ENCODE results near the gene USP48.
"Not testable (repeated sequence)": the region's sequence is repeated elsewhere in the genome, so short reads cannot be mapped to it uniquely, and the experiment has no call there.

The USP48 gene

DNA sequence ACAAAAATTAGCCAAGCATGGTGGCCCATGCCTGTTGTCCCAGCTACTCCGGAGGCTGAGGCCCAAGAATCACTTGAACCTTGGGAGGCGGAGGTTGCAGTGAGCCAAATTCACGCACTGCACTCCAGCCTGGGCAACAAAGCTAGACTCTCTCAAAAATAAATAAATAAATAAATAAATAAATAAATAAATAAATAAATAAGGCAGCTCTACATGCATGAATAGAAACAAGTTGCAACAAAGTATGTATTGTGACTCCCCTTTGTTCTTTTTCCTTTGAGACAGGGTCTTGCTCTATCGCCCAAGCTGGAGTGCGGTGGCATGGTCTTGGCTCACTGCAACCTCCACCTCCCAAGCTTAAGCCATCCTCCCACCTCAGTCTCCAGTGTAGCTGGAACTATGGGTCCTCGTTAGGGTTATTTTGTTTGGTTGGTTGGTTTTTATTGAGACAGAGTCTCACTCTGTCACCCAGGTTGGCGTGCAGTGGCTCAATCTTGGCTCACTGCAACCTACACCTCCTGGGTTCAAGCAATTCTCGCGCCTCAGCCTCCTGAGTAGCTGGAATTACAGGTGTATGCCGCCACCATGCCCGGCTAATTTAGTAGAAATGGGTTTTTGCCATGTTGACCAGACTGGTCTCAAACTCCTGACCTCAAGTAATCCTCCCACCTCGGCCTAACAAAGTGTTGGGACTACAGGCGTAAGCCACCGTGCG, 8.0 kb downstream of the USP48 start:
- no peak for DNase-seq (ENCODE audit: low read depth)

DNA sequence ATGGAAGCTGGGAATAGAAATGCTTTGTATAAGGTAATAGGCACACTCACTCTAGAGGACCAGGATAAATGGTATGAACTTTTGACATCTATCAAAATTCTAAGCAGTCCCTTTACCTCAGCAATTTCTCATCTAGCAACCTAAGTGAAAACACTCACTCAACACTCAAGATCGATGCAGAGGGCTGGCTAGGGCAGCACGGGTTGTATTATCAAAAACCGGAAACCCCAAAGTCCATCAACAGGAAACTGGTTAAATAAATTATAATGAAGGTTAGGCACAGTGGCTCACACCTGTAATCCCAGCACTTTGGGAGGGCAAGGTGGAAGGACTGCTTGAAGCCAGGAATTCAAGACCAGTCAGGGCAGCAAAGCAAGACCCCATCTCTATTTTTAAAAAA, 9.4 kb downstream of the USP48 start:
- no peak for DNase-seq (ENCODE audit: low read depth)

DNA sequence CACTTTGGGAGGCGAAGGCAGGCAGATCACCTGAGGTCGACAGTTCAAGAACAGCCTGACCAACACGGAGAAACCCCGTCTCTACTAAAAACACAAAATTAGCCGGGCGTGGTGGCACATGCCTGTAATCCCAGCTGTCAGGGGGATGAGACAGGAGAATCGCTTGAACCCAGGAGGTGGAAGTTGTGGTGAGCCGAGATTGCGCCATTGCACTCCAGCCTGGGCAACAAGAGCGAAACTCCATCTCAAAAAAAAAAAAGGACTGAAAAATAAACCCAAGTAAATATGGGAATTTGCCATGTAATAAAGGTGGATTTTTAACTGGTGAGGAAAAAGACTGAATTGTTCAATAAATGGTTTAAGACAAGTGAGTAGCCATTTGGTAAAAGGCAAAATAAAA, 11.3 kb downstream of the USP48 start:
- not testable (repeated sequence) for DNase-seq (ENCODE audit: low read depth)

DNA sequence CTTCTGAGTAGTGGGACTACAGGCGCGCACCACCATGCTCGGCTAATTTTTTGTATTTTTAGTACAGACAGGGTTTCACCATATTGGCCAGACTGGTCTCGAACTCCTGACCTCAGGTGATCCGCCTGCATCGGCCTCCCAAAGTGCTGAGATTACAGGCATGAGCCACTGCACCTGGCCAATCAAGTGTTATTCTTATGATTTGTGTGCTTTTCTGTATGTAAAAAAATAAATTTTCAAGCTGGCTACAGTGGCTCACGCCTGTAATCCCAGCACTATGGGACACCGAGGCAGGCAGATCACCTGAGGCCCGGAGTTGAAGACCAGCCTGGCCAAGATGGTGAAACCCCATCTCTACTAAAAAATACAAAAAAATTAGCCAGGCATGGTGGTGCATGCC, 12.3 kb downstream of the USP48 start:
- not testable (repeated sequence) for DNase-seq (ENCODE audit: low read depth)

DNA sequence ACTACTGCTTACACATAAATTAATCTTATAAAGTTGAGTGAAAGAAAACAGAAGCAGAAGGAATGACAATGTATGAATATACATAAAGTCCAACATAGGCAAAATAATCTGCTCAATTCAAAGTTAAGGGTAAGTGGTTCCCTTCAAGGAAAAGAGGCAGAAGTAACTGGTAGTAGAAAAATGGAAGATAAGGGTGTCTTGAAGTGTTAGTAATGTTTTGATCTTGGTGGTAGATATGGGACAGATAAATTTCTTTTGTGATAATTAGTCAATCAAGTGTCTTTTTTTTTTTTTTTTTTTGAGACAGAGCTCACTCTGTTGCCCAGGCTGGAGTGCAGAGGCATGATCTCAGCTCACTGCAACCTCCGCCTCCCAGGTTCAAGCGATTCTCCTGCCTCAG, 12.7 kb downstream of the USP48 start:
- DNase-seq (ENCODE audit: low read depth): no peak

DNA sequence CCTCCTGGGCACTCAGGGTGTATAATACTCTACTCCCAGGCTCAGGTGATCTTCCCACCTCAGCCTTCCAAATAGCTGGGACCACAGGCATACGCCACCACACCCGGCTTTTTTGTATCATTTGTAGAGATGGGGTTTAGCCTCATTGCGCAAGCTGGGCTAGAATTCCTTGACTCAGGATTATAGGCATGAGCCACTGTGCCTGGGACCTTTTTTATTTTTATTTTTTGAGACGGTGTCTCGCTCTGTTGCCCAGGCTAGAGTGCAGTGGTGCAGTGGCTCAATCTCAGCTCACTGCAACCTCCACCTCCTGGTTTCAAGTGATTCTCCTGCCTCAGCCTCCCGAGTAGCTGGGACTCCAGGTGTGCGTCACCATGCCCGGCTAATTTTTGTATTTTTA, 15.8 kb downstream of the USP48 start:
- not testable (repeated sequence) for DNase-seq (ENCODE audit: low read depth)

DNA sequence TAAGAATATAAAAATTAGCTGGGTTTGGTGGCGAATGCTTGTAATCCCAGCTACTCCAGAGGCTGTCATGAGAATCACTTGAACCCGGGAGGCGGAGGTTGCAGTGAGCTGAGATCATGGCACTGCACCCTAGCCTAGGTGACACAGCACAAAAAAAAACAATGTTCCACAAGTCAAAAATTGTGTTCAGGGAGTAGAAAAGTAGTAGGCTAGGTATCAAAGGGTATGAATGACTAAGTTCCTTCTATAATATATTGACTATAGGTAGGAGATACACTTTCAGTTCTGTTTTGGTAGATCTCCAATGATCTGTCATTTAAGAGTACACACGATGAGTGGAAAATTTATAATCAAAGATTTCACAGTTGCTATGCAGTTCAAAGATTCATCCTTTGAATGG, 16.7 kb downstream of the USP48 start:
- no peak for DNase-seq (ENCODE audit: low read depth)

DNA sequence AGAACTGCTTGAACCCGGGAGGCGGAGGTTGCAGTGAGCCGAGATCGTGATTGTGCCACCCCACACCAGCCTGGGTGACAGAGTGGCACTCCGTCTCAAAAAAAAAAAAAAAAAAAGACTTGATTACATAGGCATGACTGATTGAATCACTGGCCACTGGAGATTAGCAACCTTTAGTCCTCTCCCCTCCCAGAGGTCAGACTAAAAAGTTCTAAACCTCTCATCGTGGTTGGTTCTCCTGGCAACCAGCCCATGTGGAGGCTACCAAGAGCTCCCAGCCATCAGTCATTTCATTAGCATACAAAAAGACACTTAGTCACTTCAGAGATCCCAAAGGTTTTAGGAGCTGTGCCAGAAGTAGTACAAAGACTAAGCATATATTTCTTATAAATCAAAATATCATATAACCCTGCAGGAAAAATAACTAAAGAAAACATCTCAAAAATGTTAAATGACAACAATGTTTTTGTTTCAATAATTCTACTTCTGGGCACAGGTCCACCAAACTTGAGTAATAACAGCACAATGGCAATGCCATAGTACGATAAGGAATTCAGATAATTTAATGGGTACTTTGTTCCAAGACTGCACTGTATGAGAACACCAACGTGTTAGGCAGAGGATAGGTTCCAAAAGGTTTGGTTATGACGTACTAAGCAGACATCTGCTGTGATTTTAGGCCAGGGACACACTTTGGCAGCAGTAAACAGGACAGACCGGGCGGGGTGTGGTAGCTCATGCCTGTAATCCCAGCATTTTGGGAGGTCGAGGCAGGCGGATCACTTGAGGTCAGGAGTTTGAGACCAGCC, 18.1 kb downstream of the USP48 start:
- peak; percentile 95 for DNase-seq (ENCODE audit: low read depth)

DNA sequence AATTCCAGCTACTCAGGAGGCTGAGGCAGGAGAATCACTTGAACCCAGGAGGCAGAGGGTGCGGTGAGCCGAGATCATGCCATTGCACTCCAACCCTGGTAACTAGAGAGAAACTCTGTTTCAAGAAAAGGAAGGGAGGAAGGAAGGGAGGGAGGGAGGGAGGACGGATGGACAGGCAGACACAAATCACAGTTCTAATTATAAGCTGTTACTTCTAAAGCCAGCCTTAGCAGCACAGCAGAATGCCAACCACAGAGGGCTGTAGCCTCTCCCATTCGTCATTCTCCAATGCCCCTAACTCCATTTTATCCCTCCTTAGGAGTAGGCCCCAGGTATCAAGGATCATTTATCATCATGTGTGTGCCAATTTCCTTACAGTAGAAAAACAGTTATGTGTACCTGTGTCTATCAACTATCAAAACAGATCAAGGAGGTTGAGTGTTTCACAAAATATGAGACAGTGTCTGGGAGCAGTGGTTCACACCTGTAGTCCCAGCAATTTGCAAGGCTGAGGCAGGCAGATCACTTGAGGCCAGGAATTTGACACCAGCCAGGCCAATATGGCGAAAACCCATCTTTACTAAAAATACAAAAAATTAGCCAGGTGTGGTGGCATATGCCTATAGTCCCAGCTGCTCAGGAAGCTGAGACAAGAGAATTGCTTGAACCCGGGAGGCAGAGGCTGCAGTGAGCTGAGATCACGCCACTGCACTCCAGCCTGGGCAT, 19.1 kb downstream of the USP48 start:
- DNase-seq (ENCODE audit: low read depth): no peak

DNA sequence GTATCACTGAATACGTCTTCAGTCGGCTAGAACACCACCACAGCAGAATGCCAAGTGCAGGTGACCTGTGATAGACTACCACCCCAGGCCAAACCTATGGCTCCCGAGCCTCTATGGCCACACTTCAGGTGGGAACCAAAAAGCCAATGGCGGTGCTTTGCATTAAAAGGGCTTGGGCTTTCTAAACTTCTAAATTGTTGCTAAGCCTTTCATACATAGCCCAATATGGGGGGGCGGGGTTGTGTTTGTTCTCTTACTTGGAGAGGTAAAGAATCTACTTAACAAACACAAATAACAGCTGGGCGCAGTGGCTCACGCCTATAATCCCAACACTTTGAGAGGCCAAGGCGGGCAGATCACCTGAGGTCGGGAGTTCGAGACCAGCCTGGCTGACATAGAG, 19.7 kb downstream of the USP48 start:
- no peak for DNase-seq (ENCODE audit: low read depth)

DNA sequence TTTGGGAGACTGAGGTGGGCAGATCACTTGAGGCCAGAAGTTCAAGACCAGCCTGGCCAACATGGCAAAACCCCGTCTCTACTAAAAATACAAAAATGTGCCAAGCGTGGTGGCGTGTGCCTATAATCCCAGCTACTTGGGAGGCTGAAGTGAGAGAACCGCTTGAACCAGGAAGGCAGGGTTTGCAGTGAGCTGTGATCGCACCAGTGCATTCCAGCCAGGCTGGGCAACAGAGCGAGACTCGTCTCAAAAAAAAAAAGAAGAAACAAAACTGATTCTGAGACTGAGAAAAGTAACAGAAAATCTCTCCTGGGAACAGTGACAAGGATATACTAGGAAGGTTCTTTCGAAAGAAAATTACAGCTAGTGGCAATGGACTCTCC, 20.9 kb downstream of the USP48 start:
- DNase-seq (ENCODE audit: low read depth): no peak

DNA sequence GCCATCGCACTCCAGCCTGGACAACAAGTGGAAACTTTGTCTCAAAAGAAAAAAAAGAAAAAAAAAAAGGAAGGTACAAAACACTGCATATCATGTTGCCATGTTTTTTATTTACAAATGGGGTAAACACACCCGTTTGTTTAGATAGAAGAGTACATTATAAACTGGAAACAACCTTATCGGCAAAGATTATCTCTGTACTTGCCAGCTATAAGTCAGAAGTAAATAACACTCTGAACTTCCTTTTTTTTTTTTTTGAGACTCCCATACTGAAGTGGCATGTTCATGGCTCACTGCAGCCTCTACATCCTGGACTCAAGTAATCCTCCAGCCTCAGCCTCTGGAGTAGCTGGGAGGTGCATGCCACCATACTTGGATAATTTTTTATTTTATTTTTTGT, 21.9 kb downstream of the USP48 start:
- DNase-seq (ENCODE audit: low read depth): no peak

DNA sequence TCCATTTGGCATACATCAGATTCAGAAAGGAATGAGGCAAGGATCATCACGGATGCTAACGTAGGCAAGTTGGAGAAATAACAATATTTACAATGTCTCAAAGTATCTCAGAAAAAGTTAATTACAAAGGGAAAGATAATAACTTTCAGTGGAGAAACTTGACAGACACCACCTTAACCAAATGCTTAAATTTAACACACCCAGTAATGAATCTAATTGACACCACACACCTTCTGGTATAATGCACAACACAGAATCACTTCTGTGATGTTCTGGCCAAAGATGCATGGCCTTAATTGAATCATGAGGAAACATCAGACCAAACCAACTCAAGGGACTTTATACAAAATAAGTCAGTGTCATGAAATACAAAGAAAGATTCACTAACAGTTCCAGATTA, 23.1 kb downstream of the USP48 start:
- DNase-seq (ENCODE audit: low read depth): no peak

DNA sequence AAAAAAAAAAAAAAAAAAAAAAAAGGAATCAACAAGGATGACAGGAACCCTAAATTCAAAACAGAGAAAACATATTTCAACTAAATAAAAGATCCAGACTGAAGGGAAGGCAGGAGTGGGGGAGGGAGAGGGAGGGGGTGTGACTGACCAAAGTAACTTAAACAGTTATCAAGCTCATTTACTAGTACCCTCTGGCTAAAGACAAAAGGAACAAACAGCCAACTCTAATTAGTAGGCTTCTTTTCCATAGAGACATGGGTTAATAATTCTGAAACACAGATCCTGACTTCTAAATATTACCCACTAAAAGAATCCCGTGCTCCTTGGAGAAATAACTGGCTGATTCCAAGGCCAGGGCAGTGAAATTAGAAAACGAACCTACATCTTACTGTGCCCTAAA, 23.8 kb downstream of the USP48 start:
- no peak for DNase-seq (ENCODE audit: low read depth)

DNA sequence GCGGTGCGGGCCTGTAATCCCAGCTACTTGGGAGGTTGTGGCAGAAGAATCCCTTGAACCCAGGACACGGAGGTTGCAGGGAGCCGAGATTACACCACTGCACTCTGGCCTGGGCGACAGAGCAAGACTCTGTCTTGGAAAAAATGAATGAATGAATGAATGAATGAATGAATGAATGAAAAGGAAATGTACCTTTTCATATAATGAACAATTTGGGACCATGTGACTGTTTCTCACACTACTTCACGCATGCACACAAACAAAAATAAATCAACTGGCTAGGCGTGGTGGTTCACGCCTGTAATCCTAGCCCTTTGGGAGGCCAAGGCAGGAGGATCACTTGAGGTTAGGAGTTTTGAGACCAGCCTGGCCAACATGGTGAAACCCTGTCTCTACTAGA, 24.3 kb downstream of the USP48 start:
- DNase-seq (ENCODE audit: low read depth): no peak

DNA sequence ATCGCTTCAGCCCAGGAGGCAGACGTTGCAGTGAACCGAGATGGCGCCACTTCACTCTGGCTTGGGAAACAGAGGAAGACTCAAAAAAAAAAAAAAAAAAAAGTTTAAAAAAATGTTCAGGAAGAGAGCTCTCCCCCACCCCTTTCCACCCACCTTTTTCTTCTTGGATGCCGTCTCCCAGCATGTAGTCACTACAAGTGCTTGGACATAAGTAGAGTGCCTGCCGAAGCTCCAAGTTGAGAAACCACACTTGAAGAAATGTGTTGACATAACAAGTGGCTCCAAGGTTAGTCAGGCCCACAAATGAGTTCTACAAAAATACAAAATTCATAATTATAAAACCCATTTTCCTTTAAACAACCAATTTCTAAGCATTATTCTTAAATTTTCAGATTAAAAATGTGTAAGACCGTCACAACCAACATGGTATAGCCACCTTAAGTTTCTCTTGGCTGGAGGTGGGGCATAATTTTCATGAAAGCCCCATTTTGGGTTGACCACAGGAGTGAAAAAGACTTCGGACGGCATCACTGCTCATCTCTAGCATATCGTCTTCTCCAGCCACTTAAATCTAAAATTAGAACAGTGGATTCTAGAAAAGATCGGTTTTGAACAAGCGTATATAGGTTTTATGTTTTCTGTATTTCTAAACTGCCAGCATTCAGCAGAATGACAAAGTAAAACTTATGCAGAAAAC, 26.4 kb downstream of the USP48 start:
- no peak for DNase-seq (ENCODE audit: low read depth)

DNA sequence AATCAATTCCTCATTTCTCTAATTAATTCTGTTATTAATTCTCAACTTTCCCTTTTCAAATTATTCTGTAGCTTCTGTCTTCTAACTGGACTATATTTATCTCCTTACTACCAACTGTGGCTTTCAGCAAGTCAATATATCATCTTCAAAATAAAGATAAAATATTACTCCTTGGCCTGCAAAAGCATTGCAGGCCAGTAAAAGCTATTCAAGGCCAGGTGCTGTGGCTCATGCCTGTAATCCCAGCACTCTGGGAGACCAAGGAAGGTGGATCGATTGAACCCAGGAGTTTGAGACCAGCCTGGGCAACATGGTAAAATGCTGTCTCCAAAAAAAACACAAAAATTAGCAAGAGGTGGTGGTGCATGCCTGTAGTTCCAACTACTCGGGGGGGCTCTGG, 27.9 kb downstream of the USP48 start:
- no peak for DNase-seq (ENCODE audit: low read depth)

DNA sequence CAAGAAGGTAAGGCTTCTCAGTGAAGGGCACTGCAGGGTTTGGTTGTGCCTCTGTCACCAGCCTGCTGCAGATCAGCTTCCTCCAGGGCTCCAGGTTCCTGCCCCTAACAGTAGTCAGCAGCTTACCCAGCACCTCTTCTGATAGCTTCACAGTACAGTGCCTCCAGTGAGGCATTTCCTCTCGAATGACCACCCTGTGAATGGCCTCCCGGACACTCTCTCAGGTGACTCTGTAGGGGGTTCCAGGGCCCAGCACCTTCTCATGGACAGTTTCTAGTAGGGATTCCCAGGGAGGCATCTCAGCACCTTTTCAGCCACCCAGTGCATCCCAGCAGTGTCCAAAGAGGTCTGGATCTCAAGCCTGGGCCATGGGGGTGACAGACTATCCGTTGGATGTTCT, 28.4 kb downstream of the USP48 start:
- DNase-seq (ENCODE audit: low read depth): no peak

DNA sequence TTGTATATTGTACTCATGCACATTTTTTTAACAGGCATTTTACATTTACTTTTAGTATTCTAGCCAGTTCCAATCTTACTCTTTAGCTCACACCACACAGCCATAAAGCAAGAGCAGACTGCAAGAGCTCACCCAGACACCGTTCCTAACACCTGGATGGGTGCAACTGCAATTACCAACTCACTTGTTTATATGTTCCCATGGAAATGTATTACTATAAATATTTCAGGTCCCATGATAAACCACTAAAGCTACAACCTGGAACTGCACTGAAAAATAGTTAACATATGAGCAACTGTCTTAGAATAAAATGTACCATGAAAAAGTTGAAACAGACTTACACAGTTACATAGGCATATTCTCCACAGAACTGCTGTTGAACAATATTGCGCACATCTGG, 30.8 kb downstream of the USP48 start:
- no peak for DNase-seq (ENCODE audit: low read depth)

DNA sequence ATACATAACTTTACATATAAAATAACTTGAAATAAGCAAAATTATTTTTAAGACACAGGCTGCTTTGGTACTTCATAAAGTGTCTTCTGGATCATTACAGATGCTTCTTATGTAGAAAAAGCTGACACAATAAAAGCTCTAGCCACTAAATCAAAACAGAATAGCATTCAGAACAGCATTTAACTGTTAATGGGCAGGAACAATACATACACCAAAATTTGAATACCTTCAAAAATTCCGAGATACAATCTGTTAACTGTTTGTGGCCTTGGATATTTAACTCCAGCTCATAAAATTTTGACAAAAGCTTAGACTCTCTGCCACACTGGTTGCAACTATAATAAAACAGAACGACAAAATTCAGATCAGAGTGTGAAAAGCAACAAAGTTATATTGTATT, 31.7 kb downstream of the USP48 start:
- DNase-seq (ENCODE audit: low read depth): no peak

DNA sequence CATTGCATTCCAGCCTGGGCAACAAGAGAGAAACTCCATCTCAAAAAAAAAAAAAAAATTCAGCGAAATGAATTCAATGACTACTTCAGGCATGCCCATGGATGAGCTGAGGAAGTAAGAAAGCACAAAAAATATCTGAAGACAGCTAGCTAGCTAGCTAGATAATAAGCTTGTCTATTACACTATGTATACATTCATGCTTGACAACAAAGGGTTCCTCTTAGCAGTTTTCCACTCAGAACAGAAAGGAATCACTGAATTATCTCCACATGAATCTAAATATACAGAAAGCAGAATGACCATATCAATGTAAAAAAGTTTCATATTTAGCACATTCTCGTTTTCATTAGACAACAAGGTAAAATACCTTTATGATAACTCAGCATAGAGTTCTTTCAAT, 32.1 kb downstream of the USP48 start:
- no peak for DNase-seq (ENCODE audit: low read depth)

DNA sequence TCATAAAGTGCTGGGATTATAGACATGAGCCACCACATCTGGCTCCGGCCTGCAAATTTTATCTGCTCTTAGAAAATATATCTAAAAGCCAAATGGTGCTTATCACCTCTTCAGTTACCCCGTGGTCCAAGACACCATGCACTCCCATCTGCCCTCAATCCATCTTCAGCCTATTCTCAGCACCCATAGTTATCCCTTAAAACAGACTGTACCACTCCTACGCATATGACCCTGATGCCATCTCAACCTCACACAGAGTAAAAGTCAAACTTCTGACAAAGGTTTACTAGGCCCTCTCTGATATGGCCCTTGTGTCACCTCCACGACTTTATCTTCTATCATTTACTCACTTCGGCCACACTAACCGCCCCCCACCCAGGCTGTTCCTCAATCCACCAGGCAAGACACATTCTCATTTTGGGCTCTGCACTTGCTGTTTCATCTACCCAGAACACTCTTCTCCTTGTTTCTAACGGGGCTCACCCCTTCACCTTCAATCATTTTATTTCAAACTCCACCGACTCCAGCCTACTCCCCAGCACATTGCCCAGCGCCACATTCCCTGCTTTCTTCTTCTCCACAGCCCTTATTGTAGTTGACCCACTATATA, 33.0 kb downstream of the USP48 start:
- no peak for DNase-seq (ENCODE audit: low read depth)

All from HS-5 (cell line).